Esophagus squamous epithelium (tissue), 4 donors: ENCODE results near the gene GATAD1.

Source experiments
- POLR2A ChIP-seq, 4 donors: fragments of 450-650 bp; IDR thresholded peaks; one replicate each; pipeline ENCODE4 v1.6.1; 2017; ENCODE audit warnings: antibody characterized with exemption in 4 of 4, mild to moderate bottlenecking in 4 of 4, moderate library complexity in 3 of 4
- TF ChIP-seq, protein P1 (sequence below), 6 experiments: fragments of 450-650 bp in 4 of 6; fragments of 200-600 bp in 2 of 6; sonication (generic) in 2 of 6; IDR thresholded peaks; one replicate each; pipeline ENCODE4 v1.5.1; 2016 to 2019; ENCODE audit warnings: antibody characterized with exemption in 6 of 6, mild to moderate bottlenecking in 4 of 6, moderate library complexity in 4 of 6

GRCh38 chr7:92485974-92486373 lies 38.7 kb downstream of the GATAD1 start:
- TF ChIP-seq, protein P1, sequence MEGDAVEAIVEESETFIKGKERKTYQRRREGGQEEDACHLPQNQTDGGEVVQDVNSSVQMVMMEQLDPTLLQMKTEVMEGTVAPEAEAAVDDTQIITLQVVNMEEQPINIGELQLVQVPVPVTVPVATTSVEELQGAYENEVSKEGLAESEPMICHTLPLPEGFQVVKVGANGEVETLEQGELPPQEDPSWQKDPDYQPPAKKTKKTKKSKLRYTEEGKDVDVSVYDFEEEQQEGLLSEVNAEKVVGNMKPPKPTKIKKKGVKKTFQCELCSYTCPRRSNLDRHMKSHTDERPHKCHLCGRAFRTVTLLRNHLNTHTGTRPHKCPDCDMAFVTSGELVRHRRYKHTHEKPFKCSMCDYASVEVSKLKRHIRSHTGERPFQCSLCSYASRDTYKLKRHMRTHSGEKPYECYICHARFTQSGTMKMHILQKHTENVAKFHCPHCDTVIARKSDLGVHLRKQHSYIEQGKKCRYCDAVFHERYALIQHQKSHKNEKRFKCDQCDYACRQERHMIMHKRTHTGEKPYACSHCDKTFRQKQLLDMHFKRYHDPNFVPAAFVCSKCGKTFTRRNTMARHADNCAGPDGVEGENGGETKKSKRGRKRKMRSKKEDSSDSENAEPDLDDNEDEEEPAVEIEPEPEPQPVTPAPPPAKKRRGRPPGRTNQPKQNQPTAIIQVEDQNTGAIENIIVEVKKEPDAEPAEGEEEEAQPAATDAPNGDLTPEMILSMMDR (IDR thresholded peaks at IDR 0.05): no peak
- TF ChIP-seq POLR2A (IDR thresholded peaks at IDR 0.05): no peak
